Stomach (tissue), 4 donors: ENCODE data around the gene TRIM37.
"Not testable (repeated sequence)": the region's sequence is repeated elsewhere in the genome, so short reads cannot be mapped to it uniquely, and the experiment has no call there.

Experiments used
- POLR2AphosphoS5 ChIP-seq, 3 donors: sonication (generic); formaldehyde crosslinking; IDR thresholded peaks; one replicate each; pipeline ENCODE4 v1.6.1; 2016; ENCODE audit warnings: antibody characterized with exemption in 3 of 3
- TF ChIP-seq, protein P1 (sequence below), 7 experiments: fragments of 450-650 bp in 4 of 7; fragments of 200-600 bp in 3 of 7; sonication (generic) in 3 of 7; IDR thresholded peaks; one replicate each; pipeline ENCODE4 v1.5.1; 2016 to 2019; ENCODE audit warnings: antibody characterized with exemption in 7 of 7, control low read depth in 2 of 7, mild to moderate bottlenecking in 1 of 7

DNA sequence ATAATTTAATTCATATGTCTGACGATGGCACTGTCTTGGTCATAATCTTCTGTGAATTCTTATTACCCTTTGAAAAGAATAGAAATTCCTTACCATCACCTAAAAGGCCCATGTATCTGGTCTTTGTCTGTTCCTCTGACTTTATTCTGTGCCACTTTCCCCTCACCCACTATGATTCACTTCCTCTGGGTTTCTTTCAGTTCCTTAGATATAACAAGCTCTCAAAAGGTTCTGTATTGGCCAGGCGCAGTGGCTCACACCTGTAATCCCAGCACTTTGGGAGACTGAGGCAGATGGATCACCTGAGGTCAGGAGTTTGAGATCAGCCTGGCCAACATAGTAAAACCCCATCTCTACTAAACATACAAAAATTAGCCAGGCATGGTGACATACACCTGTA, 152.3 kb downstream of the TRIM37 start:
- TF ChIP-seq, protein P1, sequence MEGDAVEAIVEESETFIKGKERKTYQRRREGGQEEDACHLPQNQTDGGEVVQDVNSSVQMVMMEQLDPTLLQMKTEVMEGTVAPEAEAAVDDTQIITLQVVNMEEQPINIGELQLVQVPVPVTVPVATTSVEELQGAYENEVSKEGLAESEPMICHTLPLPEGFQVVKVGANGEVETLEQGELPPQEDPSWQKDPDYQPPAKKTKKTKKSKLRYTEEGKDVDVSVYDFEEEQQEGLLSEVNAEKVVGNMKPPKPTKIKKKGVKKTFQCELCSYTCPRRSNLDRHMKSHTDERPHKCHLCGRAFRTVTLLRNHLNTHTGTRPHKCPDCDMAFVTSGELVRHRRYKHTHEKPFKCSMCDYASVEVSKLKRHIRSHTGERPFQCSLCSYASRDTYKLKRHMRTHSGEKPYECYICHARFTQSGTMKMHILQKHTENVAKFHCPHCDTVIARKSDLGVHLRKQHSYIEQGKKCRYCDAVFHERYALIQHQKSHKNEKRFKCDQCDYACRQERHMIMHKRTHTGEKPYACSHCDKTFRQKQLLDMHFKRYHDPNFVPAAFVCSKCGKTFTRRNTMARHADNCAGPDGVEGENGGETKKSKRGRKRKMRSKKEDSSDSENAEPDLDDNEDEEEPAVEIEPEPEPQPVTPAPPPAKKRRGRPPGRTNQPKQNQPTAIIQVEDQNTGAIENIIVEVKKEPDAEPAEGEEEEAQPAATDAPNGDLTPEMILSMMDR (IDR thresholded peaks at IDR 0.05): not testable (repeated sequence)
- not testable (repeated sequence) for TF ChIP-seq POLR2AphosphoS5 (IDR thresholded peaks at IDR 0.05)
